Muscle of leg (tissue), 11 donors: ENCODE data around the gene BID. TPM values are rescaled to one million over a fixed set of nuclear protein-coding genes. Genes with fewer than 3 reads are reported as not detected.

Source experiments
- DNase-seq: peaks from one replicate; pipeline ENCODE4 v3.0.0; 2013
- H3K27ac ChIP-seq: one replicate; pipeline ENCODE4 v1.5.1; 2013; ENCODE audit warnings: mild to moderate bottlenecking, low read length, control low read depth
- H3K27me3 ChIP-seq: one replicate; pipeline ENCODE4 v1.6.1; 2013; ENCODE audit warnings: low read length; ENCODE audit not compliant: control insufficient read depth, insufficient read depth
- H3K36me3 ChIP-seq: one replicate; pipeline ENCODE4 v1.6.1; 2013; ENCODE audit warnings: low read length; ENCODE audit not compliant: control insufficient read depth, insufficient read depth
- H3K4me1 ChIP-seq: one replicate; pipeline ENCODE4 v1.6.1; 2013; ENCODE audit warnings: low read length; ENCODE audit not compliant: control insufficient read depth, insufficient read depth
- H3K4me3 ChIP-seq: one replicate; pipeline ENCODE4 v1.5.1; 2013; ENCODE audit warnings: low read length, control low read depth
- H3K9me3 ChIP-seq: replicated peaks from 2 replicates; pipeline ENCODE4 v1.6.1; 2013; ENCODE audit warnings: low read depth, low read length; ENCODE audit not compliant: control insufficient read depth
- WGBS: methylation state at CpG from one replicate; pipeline ENCODE4 v1.1.5; 2013; ENCODE audit warnings: missing lambda C conversion rate; ENCODE audit not compliant: insufficient coverage; 5-methylcytosine and 5-hydroxymethylcytosine counted together
- polyA plus RNA-seq, 8 donors: library from polyadenylated mRNA; unstranded; fragments of 120-200 nt; gene quantifications; one replicate each; pipeline versions ENCODE4 v1.2.1 to v1.2.3, GENCODE V29; 2013; ENCODE audit warnings: inconsistent platforms in 1 of 8, low replicate concordance in 1 of 8; ENCODE audit not compliant: insufficient read length in 8 of 8, insufficient read depth in 1 of 8
- total RNA-seq: library from RNA; stranded (reverse); fragments of 120-200 nt; gene quantifications from one replicate; pipeline ENCODE4 v1.2.4, GENCODE V29; 2013

BID gene
- total and polyA plus RNA-seq, 9 donors, result 16.0 to 20.5 (median 18.0) TPM

DNA sequence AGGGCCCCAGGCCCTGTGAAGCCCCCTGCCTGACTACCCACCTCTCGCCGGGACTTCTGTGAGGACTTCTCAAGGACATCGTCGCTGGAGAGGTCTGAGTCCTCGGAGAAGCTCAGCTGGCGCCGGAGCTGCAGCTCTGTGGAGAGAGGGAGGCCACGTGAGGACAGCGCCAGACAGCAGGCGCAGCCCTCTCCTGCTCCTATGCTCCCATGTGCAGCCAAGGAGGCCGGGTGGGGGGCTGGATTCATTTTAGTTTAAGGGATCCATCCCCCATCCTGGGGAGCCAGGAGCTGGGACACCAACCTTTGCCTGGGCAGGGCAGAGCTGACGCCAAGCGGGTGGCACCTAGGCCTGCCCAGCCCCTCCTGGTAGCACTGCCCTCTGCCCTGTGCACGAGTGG is 42.4 kb upstream of the BID start:
- Histone ChIP-seq H3K4me3 (no peak overlapping the region), H3K9me3 (no peaks in the 10 kb centered on the region), H3K36me3 (peaks cover 63% of the 10 kb centered on the region), H3K27ac (no peak overlapping the region), H3K4me1 (no peaks in the 10 kb centered on the region), H3K27me3 (no peaks in the 10 kb centered on the region)
- WGBS, result 90% methylated on average over 11 of the region's 14 CpGs
- DNase-seq, result no peak

- Histone ChIP-seq H3K4me1 (no peaks in the 10 kb centered on the region), H3K27ac (no peak overlapping the region), H3K9me3 (no peaks in the 10 kb centered on the region), H3K36me3 (peaks cover 59% of the 10 kb centered on the region), H3K27me3 (no peaks in the 10 kb centered on the region), H3K4me3 (no peak overlapping the region)
- DNase-seq, result no peak
- 85% methylated on average over 13 of the region's 15 CpGs for WGBS
Measured at GRCh38 chr22:17815703-17816254, 41.5 kb upstream of the BID start.

DNA sequence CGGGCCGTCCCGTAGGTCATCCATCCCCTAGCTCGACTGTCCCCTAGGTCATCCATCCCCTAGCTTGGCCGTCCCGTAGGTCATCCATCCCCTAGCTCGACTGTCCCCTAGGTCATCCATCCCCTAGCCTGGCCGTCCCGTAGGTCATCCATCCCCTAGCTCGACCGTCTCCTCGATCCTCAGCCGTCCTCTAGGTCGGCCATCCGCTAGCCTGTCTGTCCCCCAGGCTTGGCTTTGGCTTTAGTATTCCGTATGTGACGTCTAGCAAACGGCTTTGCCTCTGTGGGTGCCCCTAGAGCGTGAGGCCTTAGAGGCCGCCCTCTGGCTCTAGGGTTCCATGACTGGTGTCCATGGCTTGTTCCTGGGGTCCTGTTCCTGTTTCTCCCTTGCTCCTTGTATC is 40.6 kb upstream of the BID start:
- H3K36me3 ChIP-seq, result peaks cover 60% of the 10 kb centered on the region
- no peaks in the 10 kb centered on the region for H3K9me3 ChIP-seq
- no peak overlapping the region for H3K4me3 ChIP-seq
- H3K4me1 ChIP-seq, result no peaks in the 10 kb centered on the region
- no peaks in the 10 kb centered on the region for H3K27me3 ChIP-seq
- DNase-seq, result no peak
- 98% methylated on average over 20 of the region's 20 CpGs for WGBS
- H3K27ac ChIP-seq, result no peak overlapping the region

GRCh38 chr22:17814084-17814483 is 39.8 kb upstream of the BID start:
- H3K36me3 ChIP-seq, result peaks cover 58% of the 10 kb centered on the region
- no peak overlapping the region for H3K27ac ChIP-seq
- 90% methylated on average over 3 of the region's 6 CpGs for WGBS
- no peaks in the 10 kb centered on the region for H3K27me3 ChIP-seq
- no peak overlapping the region for H3K4me3 ChIP-seq
- H3K9me3 ChIP-seq, result no peaks in the 10 kb centered on the region
- peaks cover 5% of the 10 kb centered on the region for H3K4me1 ChIP-seq
- DNase-seq, result no peak

DNA sequence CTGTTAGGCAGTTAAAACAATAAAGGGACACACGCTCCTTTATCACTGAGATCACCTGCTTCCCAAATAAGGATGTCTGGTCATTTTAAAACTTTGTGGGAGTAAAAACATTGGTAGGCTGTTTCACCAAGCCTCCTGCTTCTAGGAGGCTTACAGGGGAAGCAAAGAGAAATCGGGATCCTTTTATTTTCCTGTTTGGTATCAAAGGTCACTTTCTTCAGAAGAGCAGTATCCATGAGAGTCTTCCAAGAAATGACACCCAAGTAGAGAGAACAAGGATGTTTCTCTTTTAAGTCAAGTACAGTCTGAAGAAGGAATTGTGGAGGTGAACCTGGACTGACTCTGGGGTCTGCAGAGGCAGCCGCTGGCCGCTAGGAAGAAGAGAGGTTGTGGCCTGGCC is 36.9 kb upstream of the BID start:
- no peaks in the 10 kb centered on the region for H3K9me3 ChIP-seq
- no peak overlapping the region for H3K27ac ChIP-seq
- no peak for DNase-seq
- H3K4me1 ChIP-seq, result peaks cover 29% of the 10 kb centered on the region
- no peaks in the 10 kb centered on the region for H3K27me3 ChIP-seq
- 82% methylated on average over 3 of the region's 4 CpGs for WGBS
- no peak overlapping the region for H3K4me3 ChIP-seq
- H3K36me3 ChIP-seq, result peaks cover 48% of the 10 kb centered on the region

- Histone ChIP-seq H3K27me3 (no peaks in the 10 kb centered on the region), H3K36me3 (peaks cover 46% of the 10 kb centered on the region), H3K27ac (no peak overlapping the region), H3K4me1 (peaks cover 31% of the 10 kb centered on the region), H3K9me3 (no peaks in the 10 kb centered on the region), H3K4me3 (no peak overlapping the region)
- 82% methylated on average over 8 of the region's 12 CpGs for WGBS
- no peak for DNase-seq
Measured at GRCh38 chr22:17810570-17811116, 36.4 kb upstream of the BID start.

DNA sequence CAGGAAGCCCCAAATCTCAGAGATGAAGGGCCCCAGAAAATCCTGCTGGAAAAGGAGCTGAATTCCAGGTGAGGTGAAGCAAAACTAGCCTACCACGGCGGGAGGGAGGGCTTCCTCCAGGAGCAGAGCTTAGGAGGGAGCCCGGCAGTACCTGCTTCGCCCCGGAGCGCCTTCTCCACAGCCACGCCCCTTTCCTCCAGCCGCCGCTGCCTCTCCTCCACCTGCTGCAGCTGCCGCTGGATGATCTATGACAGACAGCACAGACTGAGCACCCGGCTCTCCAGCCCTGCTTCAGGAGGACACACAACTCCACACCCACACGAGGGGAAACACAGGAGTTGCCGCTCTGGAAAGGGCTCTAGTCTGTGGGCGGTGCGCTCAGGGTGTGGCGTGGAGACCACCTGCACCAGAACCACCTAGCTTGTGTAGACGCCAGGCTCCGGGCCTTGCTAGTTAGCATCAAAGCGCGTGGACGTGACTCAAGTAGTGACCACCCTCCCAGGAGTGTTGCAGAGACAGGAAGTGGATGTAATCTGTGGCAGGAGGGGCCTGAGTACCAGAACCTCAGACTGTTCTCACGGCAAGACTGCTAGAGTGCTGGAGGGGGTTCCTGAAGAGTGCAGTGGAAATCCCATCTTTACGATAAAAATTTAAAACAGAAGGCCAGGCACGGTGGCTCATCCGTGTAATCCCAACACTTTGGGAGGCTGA is 34.6 kb upstream of the BID start:
- H3K27me3 ChIP-seq, result no peaks in the 10 kb centered on the region
- peaks cover 42% of the 10 kb centered on the region for H3K4me1 ChIP-seq
- no peaks in the 10 kb centered on the region for H3K9me3 ChIP-seq
- DNase-seq, result peak; percentile 43
- WGBS, result 69% methylated on average over 22 of the region's 25 CpGs
- peaks cover 48% of the 10 kb centered on the region for H3K36me3 ChIP-seq
- no peak overlapping the region for H3K4me3 ChIP-seq
- peak overlapping the region; percentile 92 for H3K27ac ChIP-seq

DNA sequence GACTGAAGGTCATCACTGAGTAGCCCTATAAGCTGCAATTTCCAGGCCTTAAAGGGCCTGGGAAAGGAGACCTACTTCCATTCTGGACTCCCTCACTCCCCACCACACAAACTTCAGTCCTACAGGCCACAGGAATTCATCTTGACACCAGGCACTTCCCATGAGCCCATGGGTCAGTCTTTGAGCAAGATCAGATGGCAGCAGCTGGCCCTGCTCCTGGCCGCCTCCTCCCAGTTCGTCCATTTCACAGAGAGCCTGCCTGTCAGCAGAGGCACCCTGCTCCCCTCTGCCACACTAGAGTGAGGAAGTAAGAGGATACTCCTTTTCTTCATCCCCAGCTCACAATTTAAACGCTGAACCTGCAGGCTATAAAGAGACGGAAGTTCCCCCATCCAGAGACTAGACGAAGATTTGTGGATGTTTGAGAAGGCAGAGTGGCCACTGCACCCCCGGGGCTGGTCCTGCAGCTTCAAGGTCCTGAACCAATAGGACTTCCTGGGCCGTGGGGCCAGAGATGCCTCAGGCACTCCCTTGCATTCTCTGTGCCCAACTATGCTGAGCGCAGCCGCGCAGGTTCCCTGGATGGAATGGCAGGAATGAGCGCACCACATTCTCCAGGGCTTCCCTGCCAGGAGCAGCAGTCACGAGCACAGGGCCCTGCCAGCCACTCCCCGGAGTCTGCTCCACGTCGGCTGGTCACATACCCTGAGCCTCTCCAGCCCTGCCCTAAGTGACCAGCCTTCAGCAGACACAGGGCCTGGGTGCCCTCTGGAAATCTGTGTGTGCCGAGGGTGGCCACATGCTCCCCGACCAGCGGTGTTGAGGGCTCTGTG is 33.5 kb upstream of the BID start:
- peaks cover 42% of the 10 kb centered on the region for H3K4me1 ChIP-seq
- no peaks in the 10 kb centered on the region for H3K27me3 ChIP-seq
- peak overlapping the region; percentile 92 for H3K27ac ChIP-seq
- H3K9me3 ChIP-seq, result no peaks in the 10 kb centered on the region
- H3K36me3 ChIP-seq, result peaks cover 43% of the 10 kb centered on the region
- WGBS, result 80% methylated on average over 10 of the region's 18 CpGs
- H3K4me3 ChIP-seq, result no peak overlapping the region
- DNase-seq, result peak; percentile 70

- Histone ChIP-seq H3K4me3 (no peak overlapping the region), H3K27ac (peak overlapping the region; percentile 92), H3K9me3 (no peaks in the 10 kb centered on the region), H3K36me3 (peaks cover 40% of the 10 kb centered on the region), H3K27me3 (no peaks in the 10 kb centered on the region), H3K4me1 (peaks cover 47% of the 10 kb centered on the region)
- DNase-seq, result no peak
- WGBS, result 96% methylated on average over 10 of the region's 10 CpGs
Measured at GRCh38 chr22:17807086-17807485, 32.8 kb upstream of the BID start.

DNA sequence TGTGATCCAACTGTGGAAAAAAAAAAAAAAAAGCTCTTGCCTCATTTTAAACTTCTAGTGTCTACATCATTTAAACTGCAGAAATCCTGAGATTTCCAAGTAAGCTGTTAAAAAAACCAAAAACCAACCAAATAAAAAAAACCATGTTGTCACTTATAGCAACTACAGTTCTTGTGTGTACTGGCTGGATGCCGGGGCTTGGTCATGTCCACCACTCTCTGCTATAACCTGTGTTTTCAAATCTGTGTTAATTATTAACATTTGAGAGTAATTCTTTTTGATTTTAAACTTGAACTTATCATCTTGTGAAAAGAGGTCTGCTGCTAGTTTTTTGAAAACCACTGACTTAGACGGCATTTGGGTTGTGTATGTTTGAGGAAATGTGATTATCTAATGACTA is 32.2 kb upstream of the BID start:
- 100% methylated on average over 1 of the region's 2 CpGs for WGBS
- H3K4me3 ChIP-seq, result no peak overlapping the region
- H3K36me3 ChIP-seq, result peaks cover 39% of the 10 kb centered on the region
- peaks cover 47% of the 10 kb centered on the region for H3K4me1 ChIP-seq
- H3K27me3 ChIP-seq, result no peaks in the 10 kb centered on the region
- H3K9me3 ChIP-seq, result no peaks in the 10 kb centered on the region
- H3K27ac ChIP-seq, result peak overlapping the region; percentile 92
- DNase-seq, result no peak
